Activated T-helper 1 cell treated with anti-CD3 and anti-CD28 coated beads, Interleukin-12 subunit alpha, Interleukin-12 subunit beta, Interleukin-2, Interleukin-4 antibody, amounts not matched to agents 30 ng/mL and 10 ng/mL and 1 ng/mL, durations not matched to agents 14 hours and 24 hours and 36 hours (primary cell): ENCODE data around the gene EIPR1. TPM values are rescaled to one million over a fixed set of nuclear protein-coding genes. Genes with fewer than 3 reads are reported as not detected.

Experiments
- DNase-seq: peaks from one replicate; pipeline ENCODE4 v3.0.0; 2021; ENCODE audit warnings: low spot score
- H3K27ac Mint-ChIP-seq: one replicate; pipeline ENCODE4 v1.8.0; 2021; ENCODE audit warnings: mild to moderate bottlenecking, mixed read lengths
- H3K27me3 Mint-ChIP-seq: one replicate; pipeline ENCODE4 v1.8.0; 2022; ENCODE audit warnings: mild to moderate bottlenecking, moderate library complexity, mixed read lengths; ENCODE audit not compliant: insufficient read depth
- H3K36me3 Mint-ChIP-seq: one replicate; pipeline ENCODE4 v1.8.0; 2021; ENCODE audit warnings: low read depth, mixed read lengths
- H3K4me1 Mint-ChIP-seq: one replicate; pipeline ENCODE4 v1.8.0; 2021; ENCODE audit warnings: low read depth, mixed read lengths
- H3K4me3 Mint-ChIP-seq: one replicate; pipeline ENCODE4 v1.8.0; 2021; ENCODE audit warnings: mild to moderate bottlenecking, moderate library complexity, mixed read lengths
- H3K9me3 Mint-ChIP-seq: one replicate; pipeline ENCODE4 v1.8.0; 2021; ENCODE audit warnings: mixed read lengths
- intact Hi-C: fragments of 100-400 bp; cut with micrococcal nuclease; formaldehyde crosslinking; loops from one replicate; pipeline ENCODE4 v1.15.1; 2024
- total RNA-seq: library from RNA; stranded (reverse); gene quantifications from 2 replicates; pipeline ENCODE4 v1.2.3, GENCODE V29; 2022

EIPR1 gene
- total RNA-seq, 1 donor from 2014 or later = 53.8 TPM

GRCh38 chr2:3170792-3171455 lies 206.7 kb downstream of the EIPR1 start:
- Mint-ChIP-seq H3K27me3 (no peaks in the 10 kb centered on the region), H3K4me3 (no peak overlapping the region), H3K36me3 (peaks cover 10% of the 10 kb centered on the region), H3K27ac (no peak overlapping the region), H3K9me3 (no peaks in the 10 kb centered on the region), H3K4me1 (no peaks in the 10 kb centered on the region)
- no peak for DNase-seq
- intact Hi-C loops = loop anchor here (10.0 kb wide), 1 partner anchor 294 kb away; no protein-coding TSS in a partner anchor

DNA sequence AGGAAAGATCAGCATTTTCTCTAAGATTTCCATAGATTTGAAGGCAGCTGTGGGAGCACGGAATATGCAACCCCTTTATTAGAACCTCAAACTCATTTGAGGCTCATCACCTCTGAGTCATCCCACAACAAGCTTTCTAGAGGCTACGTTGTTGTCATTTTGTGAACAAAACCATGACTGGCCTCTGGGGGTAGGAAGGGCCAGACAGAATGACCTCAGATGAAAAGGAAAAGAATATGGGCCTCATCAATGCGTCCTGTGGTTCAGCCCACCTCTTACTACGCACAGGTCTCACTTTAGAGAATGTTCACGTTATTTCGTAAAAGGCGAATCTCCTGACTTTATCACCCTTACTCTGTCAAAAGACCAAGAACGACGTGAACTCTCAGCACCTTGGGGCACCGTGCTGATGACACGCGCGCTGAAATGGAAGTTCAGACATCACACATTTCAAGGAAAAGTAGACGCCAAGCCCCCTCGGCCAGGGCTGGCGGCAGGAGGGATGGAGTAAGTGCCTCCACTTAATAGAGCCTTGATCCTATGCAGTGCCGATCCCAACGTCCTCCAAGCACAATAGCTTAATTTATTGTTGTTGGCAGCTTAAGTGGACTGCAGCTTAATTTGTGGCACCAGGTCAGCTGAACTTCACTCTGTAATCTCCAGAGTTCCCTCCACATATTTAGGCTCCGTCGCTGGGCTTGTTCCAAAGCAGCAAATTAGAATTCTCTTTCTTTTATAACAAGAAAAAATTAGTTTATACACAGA lies 208.3 kb downstream of the EIPR1 start:
- Mint-ChIP-seq H3K27me3 (no peaks in the 10 kb centered on the region), H3K36me3 (peaks cover 13% of the 10 kb centered on the region), H3K27ac (no peak overlapping the region), H3K4me3 (no peak overlapping the region), H3K9me3 (peaks cover 8% of the 10 kb centered on the region), H3K4me1 (no peaks in the 10 kb centered on the region)
- intact Hi-C loops = no loop called here
- DNase-seq = no peak

DNA sequence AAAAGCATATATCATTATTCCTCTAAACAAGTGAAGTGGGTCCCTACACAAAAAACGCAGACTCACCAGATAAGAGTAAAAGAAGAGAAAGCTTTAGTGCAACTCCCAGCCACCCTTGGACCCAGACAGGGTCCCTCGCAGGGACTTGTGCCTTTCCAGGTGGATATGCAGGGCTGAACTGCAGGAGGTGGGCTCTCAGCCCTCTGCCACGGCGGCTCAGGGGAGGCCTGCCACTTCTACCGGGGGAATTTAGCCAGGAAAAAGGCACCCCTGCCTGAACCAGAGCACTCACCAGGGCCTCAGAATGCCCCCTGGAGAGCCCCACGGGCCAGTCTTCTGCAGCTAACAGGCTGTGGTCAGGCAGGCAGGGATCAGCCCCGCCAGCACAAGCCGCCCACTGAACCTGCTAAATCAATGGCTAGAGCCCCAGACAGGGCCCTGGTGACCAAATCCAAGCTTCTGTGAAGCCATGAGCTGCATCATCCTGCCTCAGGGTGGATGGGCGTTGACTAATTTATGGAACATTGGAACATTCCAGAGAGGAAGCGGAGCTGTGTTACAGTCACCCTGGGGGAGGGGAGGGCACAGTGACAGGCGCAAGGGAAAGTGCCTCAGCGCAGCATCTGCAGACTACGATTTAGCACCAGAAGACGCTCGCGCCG lies 209.3 kb downstream of the EIPR1 start:
- H3K9me3 Mint-ChIP-seq = peaks cover 17% of the 10 kb centered on the region
- no peak overlapping the region for H3K4me3 Mint-ChIP-seq
- peaks cover 15% of the 10 kb centered on the region for H3K36me3 Mint-ChIP-seq
- H3K27me3 Mint-ChIP-seq = no peaks in the 10 kb centered on the region
- no peak for DNase-seq
- no peak overlapping the region for H3K27ac Mint-ChIP-seq
- no peaks in the 10 kb centered on the region for H3K4me1 Mint-ChIP-seq
- intact Hi-C loops = loop anchor here (1.0 kb wide), 1 partner anchor 18 kb away; no protein-coding TSS in a partner anchor

GRCh38 chr2:3163401-3163800 lies 214.2 kb downstream of the EIPR1 start:
- H3K36me3 Mint-ChIP-seq = peaks cover 20% of the 10 kb centered on the region
- intact Hi-C loops = no loop called here
- H3K9me3 Mint-ChIP-seq = peaks cover 26% of the 10 kb centered on the region
- no peak for DNase-seq
- H3K4me1 Mint-ChIP-seq = no peaks in the 10 kb centered on the region
- no peak overlapping the region for H3K4me3 Mint-ChIP-seq
- H3K27me3 Mint-ChIP-seq = no peaks in the 10 kb centered on the region
- no peak overlapping the region for H3K27ac Mint-ChIP-seq

GRCh38 chr2:3162442-3163077 lies 215.1 kb downstream of the EIPR1 start:
- intact Hi-C loops = no loop called here
- no peak overlapping the region for H3K4me3 Mint-ChIP-seq
- H3K27ac Mint-ChIP-seq = no peak overlapping the region
- H3K36me3 Mint-ChIP-seq = peaks cover 20% of the 10 kb centered on the region
- no peaks in the 10 kb centered on the region for H3K4me1 Mint-ChIP-seq
- no peaks in the 10 kb centered on the region for H3K27me3 Mint-ChIP-seq
- peaks cover 26% of the 10 kb centered on the region for H3K9me3 Mint-ChIP-seq
- no peak for DNase-seq

DNA sequence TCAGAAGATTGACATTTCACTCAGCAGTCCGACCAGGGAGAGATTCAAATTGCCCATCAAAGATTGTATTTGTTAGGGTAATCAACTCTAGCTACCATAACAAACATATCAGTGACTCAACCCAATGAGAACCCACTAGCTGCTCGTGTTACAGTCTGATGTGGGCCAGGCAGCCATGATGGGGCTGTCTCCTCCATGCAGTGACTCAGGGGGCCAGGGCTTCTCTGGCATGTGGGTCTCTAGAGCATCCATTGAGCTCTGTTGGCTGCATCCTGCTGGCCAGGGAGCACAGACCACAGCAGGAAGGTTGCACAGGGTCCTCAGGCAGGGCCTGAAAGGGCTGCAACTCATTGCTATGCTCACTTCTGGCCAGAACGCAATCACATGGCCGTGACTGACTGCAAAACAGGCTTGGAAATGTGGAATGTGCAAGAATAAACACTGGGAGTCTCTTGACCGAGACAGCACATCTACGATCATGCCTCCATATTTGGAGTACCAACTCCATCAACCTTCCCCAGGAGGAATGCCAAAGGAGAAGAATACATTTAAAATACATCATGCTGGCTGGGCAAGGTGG lies 216.8 kb downstream of the EIPR1 start:
- Mint-ChIP-seq H3K27ac (no peak overlapping the region), H3K4me3 (no peak overlapping the region), H3K27me3 (no peaks in the 10 kb centered on the region), H3K4me1 (no peaks in the 10 kb centered on the region), H3K36me3 (peaks cover 16% of the 10 kb centered on the region), H3K9me3 (peaks cover 26% of the 10 kb centered on the region)
- intact Hi-C loops = no loop called here
- DNase-seq = no peak

GRCh38 chr2:3159782-3160545 lies 217.7 kb downstream of the EIPR1 start:
- Mint-ChIP-seq H3K27me3 (no peaks in the 10 kb centered on the region), H3K4me3 (no peak overlapping the region), H3K36me3 (peaks cover 14% of the 10 kb centered on the region), H3K4me1 (no peaks in the 10 kb centered on the region), H3K9me3 (peaks cover 22% of the 10 kb centered on the region), H3K27ac (no peak overlapping the region)
- DNase-seq = no peak
- intact Hi-C loops = no loop called here

GRCh38 chr2:3154700-3155099 lies 222.9 kb downstream of the EIPR1 start:
- intact Hi-C loops = loop anchor here (1.0 kb wide), 1 partner anchor 22 kb away; no protein-coding TSS in a partner anchor
- peaks cover 3% of the 10 kb centered on the region for H3K36me3 Mint-ChIP-seq
- no peaks in the 10 kb centered on the region for H3K27me3 Mint-ChIP-seq
- DNase-seq = no peak
- no peak overlapping the region for H3K4me3 Mint-ChIP-seq
- no peak overlapping the region for H3K27ac Mint-ChIP-seq
- H3K4me1 Mint-ChIP-seq = peaks cover 4% of the 10 kb centered on the region
- no peaks in the 10 kb centered on the region for H3K9me3 Mint-ChIP-seq

DNA sequence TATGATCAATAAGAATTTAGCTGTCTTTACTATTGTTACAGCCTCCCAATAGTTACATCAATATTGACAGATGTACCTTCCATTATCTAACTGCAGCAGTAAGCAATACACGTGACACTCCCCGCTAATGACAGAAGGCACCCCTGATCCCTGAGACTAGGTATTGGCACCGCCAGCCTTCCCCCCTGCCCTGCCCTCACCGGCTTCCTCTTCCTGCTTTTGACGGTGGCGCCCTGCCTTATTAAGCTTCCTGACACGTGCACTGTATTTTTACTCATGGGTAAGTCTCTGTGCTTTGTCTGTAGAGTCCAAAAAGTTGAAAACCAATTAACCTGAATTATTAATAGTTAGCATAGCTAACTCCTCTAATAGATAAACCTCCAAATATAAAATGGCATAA lies 223.5 kb downstream of the EIPR1 start:
- peaks cover 3% of the 10 kb centered on the region for H3K36me3 Mint-ChIP-seq
- H3K27me3 Mint-ChIP-seq = no peaks in the 10 kb centered on the region
- intact Hi-C loops = no loop called here
- peaks cover 4% of the 10 kb centered on the region for H3K4me1 Mint-ChIP-seq
- no peak for DNase-seq
- H3K9me3 Mint-ChIP-seq = no peaks in the 10 kb centered on the region
- H3K27ac Mint-ChIP-seq = no peak overlapping the region
- H3K4me3 Mint-ChIP-seq = no peak overlapping the region

GRCh38 chr2:3151153-3151918 lies 226.3 kb downstream of the EIPR1 start:
- Mint-ChIP-seq H3K27ac (no peak overlapping the region), H3K4me3 (no peak overlapping the region), H3K9me3 (no peaks in the 10 kb centered on the region), H3K27me3 (no peaks in the 10 kb centered on the region), H3K36me3 (peaks cover 3% of the 10 kb centered on the region), H3K4me1 (peaks cover 4% of the 10 kb centered on the region)
- intact Hi-C loops = no loop called here
- DNase-seq = no peak

DNA sequence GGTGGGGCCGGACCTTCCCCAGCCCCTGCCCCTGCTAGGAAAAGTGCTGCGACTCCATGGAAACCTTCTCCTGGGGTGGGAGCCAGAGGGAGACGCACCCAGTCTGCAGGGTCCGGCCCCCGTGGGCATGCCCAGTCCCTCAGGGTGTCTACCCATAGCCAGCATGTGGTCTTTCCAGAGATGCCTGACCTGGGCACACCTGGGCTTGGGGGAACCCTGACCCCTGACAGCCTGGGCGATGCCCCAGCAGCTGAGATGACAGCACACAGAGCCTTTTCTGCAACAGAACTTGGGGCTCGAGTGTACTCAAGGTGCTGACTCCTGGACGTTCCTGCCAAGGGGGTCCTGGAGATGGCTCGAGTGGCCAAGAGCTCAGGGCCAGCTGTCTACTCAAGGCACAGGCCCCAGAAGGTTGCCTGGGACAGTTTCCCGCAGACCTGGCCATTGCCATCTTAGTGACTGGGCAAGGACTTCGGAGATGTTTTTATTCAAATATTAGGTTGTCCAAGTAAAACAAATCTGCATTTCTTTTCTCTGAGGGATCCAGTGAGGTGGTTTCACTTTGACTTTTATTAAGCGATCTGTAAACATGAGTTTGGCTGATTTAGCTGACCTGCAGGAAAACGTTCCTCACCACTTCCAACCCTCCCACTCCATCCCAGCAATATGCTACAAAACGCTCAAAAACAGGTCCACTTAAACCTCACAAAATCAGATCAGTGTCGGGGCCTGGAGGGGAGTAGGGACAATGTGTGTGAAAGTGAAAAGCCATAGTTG lies 228.0 kb downstream of the EIPR1 start:
- Mint-ChIP-seq H3K27ac (no peak overlapping the region), H3K4me1 (peaks cover 4% of the 10 kb centered on the region), H3K27me3 (no peaks in the 10 kb centered on the region), H3K36me3 (no peaks in the 10 kb centered on the region), H3K4me3 (no peak overlapping the region), H3K9me3 (no peaks in the 10 kb centered on the region)
- no peak for DNase-seq
- intact Hi-C loops = loop anchor here (1.0 kb wide), 1 partner anchor 19 kb away; no protein-coding TSS in a partner anchor
